HG03025 (cell line): Measurements from ENCODE around the gene NSUN7.
"Not testable (repeated sequence)": the region's sequence is repeated elsewhere in the genome, so short reads cannot be mapped to it uniquely, and the experiment has no call there.

Source experiments
- ATAC-seq: cut with Tn5 transposase; IDR thresholded peaks from one replicate; pipeline ENCODE4 v1.9.1; 2021; ENCODE audit warnings: mild to moderate bottlenecking, moderate library complexity; ENCODE audit not compliant: unreplicated experiment, low FRiP score

Gene NSUN7

GRCh38 chr4:40811956-40812355, 62.2 kb downstream of the NSUN7 start:
- ATAC-seq: no peak

GRCh38 chr4:40812386-40812785, 62.6 kb downstream of the NSUN7 start:
- no peak for ATAC-seq

- ATAC-seq: no peak
These were observed 63.1 kb downstream of the NSUN7 start for GRCh38 chr4:40812856-40813255.

- ATAC-seq: not testable (repeated sequence)
These were observed 67.4 kb downstream of the NSUN7 start for GRCh38 chr4:40817157-40817556.

GRCh38 chr4:40820101-40820500, 70.3 kb downstream of the NSUN7 start:
- ATAC-seq: no peak

- no peak for ATAC-seq
These were observed 72.8 kb downstream of the NSUN7 start for GRCh38 chr4:40822420-40823166.

GRCh38 chr4:40825014-40825838, 75.5 kb downstream of the NSUN7 start:
- no peak for ATAC-seq

GRCh38 chr4:40826821-40827220, 77.1 kb downstream of the NSUN7 start:
- no peak for ATAC-seq

GRCh38 chr4:40827758-40828157, 78.0 kb downstream of the NSUN7 start:
- no peak for ATAC-seq

GRCh38 chr4:40828661-40829060, 78.9 kb downstream of the NSUN7 start:
- ATAC-seq: no peak

GRCh38 chr4:40829586-40829985, 79.8 kb downstream of the NSUN7 start:
- ATAC-seq: no peak

- no peak for ATAC-seq
These were observed 81.6 kb downstream of the NSUN7 start for GRCh38 chr4:40831146-40831907.

- no peak for ATAC-seq
These were observed 82.4 kb downstream of the NSUN7 start for GRCh38 chr4:40832175-40832574.

GRCh38 chr4:40833212-40833611, 83.5 kb downstream of the NSUN7 start:
- ATAC-seq: no peak

GRCh38 chr4:40837094-40837870, 87.5 kb downstream of the NSUN7 start:
- ATAC-seq: no peak

GRCh38 chr4:40838742-40839141, 89.0 kb downstream of the NSUN7 start:
- ATAC-seq: no peak

GRCh38 chr4:40840255-40840984, 90.7 kb downstream of the NSUN7 start:
- ATAC-seq: peak; percentile 33

GRCh38 chr4:40840985-40841571, 91.3 kb downstream of the NSUN7 start:
- peak; percentile 67 for ATAC-seq

- no peak for ATAC-seq
These were observed 92.6 kb downstream of the NSUN7 start for GRCh38 chr4:40842318-40842717.
